Measurements from ENCODE around the gene SMKR1. TPM values are rescaled to one million over a fixed set of nuclear protein-coding genes. Genes with fewer than 3 reads are reported as not detected.
"Not testable (repeated sequence)": the region's sequence is repeated elsewhere in the genome, so short reads cannot be mapped to it uniquely, and the experiment has no call there.

The SMKR1 gene
- total RNA-seq, 1 donor from 2014 or later = not detected

DNA sequence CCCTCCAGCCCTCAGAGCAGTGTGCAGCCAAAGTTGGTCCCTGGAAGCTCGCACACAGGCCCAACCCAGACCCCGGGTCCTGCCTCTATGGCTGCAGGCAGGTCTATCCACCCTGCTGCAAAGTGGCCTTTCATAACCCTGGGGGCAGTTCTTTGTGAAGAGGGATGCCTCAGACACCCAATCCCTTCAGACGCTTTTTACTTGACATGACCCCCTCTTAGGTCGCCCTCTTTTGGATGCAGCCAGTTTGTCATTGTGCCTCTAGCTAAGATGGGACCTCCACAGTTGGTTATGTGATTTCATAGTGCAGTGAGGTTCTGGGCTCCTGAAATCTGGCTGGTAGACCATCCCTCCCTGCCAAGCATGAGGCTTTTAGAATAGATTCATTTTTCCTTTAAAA lies 27.3 kb downstream of the SMKR1 start:
- H3K4me1 Mint-ChIP-seq (ENCODE audit: unreplicated experiment) = no peaks in the 10 kb centered on the region
- no peak overlapping the region for H3K4me3 Mint-ChIP-seq (ENCODE audit: unreplicated experiment)
- DNase-seq (ENCODE audit: low spot score) = no peak
- no peak overlapping the region for H3K27ac Mint-ChIP-seq (ENCODE audit: unreplicated experiment)
- TF ChIP-seq, protein P1, sequence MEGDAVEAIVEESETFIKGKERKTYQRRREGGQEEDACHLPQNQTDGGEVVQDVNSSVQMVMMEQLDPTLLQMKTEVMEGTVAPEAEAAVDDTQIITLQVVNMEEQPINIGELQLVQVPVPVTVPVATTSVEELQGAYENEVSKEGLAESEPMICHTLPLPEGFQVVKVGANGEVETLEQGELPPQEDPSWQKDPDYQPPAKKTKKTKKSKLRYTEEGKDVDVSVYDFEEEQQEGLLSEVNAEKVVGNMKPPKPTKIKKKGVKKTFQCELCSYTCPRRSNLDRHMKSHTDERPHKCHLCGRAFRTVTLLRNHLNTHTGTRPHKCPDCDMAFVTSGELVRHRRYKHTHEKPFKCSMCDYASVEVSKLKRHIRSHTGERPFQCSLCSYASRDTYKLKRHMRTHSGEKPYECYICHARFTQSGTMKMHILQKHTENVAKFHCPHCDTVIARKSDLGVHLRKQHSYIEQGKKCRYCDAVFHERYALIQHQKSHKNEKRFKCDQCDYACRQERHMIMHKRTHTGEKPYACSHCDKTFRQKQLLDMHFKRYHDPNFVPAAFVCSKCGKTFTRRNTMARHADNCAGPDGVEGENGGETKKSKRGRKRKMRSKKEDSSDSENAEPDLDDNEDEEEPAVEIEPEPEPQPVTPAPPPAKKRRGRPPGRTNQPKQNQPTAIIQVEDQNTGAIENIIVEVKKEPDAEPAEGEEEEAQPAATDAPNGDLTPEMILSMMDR (IDR thresholded peaks at IDR 0.05; ENCODE audit: unreplicated experiment) = no peak
- peaks cover 8% of the 10 kb centered on the region for H3K27me3 Mint-ChIP-seq (ENCODE audit: unreplicated experiment)
- no peaks in the 10 kb centered on the region for H3K36me3 Mint-ChIP-seq (ENCODE audit: low read depth, unreplicated experiment)
- H3K9me3 Mint-ChIP-seq (ENCODE audit: unreplicated experiment) = no peaks in the 10 kb centered on the region

DNA sequence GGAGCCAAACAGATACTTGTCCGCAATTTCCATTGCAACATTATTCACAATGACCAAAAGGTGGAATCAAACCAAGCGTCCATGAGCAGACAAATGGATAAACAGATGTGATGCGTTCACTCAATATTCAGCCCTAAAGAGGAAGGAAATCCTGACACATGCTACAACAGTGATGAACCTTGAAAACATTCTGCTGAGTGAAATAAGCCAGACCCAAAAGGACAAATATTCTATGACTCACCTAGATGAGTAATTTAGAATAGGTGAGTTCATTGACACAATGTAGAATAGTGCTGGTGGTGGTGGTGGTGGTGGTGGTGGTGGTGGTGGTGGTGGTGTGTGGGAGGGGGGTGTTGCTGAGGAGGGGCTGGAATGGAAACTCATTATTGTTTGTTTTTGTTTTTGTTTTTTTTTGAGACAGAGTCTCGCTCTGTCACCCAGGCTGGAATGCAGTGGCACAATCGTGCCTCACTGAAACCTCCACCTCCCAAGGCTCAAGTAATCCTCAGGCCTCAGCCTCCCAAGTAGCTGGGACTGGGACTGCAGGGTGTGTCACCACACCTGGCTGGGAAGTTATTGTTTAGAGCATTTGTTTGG lies 28.6 kb downstream of the SMKR1 start:
- H3K9me3 Mint-ChIP-seq (ENCODE audit: unreplicated experiment) = no peaks in the 10 kb centered on the region
- no peaks in the 10 kb centered on the region for H3K36me3 Mint-ChIP-seq (ENCODE audit: low read depth, unreplicated experiment)
- H3K27ac Mint-ChIP-seq (ENCODE audit: unreplicated experiment) = no peak overlapping the region
- no peaks in the 10 kb centered on the region for H3K4me1 Mint-ChIP-seq (ENCODE audit: unreplicated experiment)
- TF ChIP-seq, protein P1 (IDR thresholded peaks at IDR 0.05; ENCODE audit: unreplicated experiment) = no peak
- no peak overlapping the region for H3K4me3 Mint-ChIP-seq (ENCODE audit: unreplicated experiment)
- DNase-seq (ENCODE audit: low spot score) = no peak
- H3K27me3 Mint-ChIP-seq (ENCODE audit: unreplicated experiment) = peaks cover 8% of the 10 kb centered on the region

DNA sequence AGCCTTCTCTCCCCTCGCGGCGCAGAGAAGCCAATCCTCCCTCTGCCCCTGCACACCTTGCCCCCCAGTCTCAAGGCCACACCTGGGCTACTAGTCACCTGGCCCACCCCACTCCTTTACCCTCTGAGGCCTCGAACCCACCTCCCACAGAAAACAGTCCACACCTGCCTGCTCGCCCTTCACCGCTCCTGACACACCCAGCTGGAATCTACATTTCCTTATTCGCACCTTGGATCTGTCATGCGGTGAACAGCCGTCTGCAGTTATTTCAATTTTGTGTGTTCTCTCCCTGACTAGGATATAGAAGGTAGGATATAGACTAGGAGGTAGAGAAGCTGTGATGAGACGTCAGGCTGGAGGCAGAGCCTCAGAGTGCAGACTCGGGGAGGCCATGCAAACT lies 29.4 kb downstream of the SMKR1 start:
- H3K9me3 Mint-ChIP-seq (ENCODE audit: unreplicated experiment) = no peaks in the 10 kb centered on the region
- TF ChIP-seq, protein P1 (IDR thresholded peaks at IDR 0.05; ENCODE audit: unreplicated experiment) = no peak
- no peak overlapping the region for H3K27ac Mint-ChIP-seq (ENCODE audit: unreplicated experiment)
- H3K4me3 Mint-ChIP-seq (ENCODE audit: unreplicated experiment) = no peak overlapping the region
- H3K27me3 Mint-ChIP-seq (ENCODE audit: unreplicated experiment) = peaks cover 8% of the 10 kb centered on the region
- H3K36me3 Mint-ChIP-seq (ENCODE audit: low read depth, unreplicated experiment) = no peaks in the 10 kb centered on the region
- DNase-seq (ENCODE audit: low spot score) = no peak
- no peaks in the 10 kb centered on the region for H3K4me1 Mint-ChIP-seq (ENCODE audit: unreplicated experiment)

DNA sequence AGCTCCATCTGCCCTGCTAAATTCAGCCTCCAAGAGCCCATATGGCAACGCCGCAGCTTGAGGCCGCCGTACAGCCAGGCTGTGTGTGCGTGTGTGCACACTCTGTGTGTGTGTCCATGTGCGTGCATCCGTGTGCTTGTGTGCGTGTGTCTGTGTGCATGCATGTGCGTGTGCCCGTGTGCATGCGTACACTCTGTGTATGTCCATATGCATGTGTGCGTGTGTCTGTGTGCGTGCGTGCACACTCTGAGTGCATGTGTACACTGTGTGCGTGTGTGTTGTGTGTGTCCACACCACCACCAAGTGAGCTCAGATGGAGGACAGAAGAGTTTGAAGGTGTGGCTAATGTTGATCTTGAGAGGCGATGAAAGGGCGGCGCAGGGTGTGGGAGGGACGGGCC lies 30.0 kb downstream of the SMKR1 start:
- Mint-ChIP-seq H3K4me1 (ENCODE audit: unreplicated experiment) (no peaks in the 10 kb centered on the region), H3K4me3 (ENCODE audit: unreplicated experiment) (no peak overlapping the region), H3K9me3 (ENCODE audit: unreplicated experiment) (no peaks in the 10 kb centered on the region), H3K27ac (ENCODE audit: unreplicated experiment) (no peak overlapping the region), H3K27me3 (ENCODE audit: unreplicated experiment) (peaks cover 5% of the 10 kb centered on the region), H3K36me3 (ENCODE audit: low read depth, unreplicated experiment) (no peaks in the 10 kb centered on the region)
- DNase-seq (ENCODE audit: low spot score) = no peak
- TF ChIP-seq, protein P1 (IDR thresholded peaks at IDR 0.05; ENCODE audit: unreplicated experiment) = no peak

DNA sequence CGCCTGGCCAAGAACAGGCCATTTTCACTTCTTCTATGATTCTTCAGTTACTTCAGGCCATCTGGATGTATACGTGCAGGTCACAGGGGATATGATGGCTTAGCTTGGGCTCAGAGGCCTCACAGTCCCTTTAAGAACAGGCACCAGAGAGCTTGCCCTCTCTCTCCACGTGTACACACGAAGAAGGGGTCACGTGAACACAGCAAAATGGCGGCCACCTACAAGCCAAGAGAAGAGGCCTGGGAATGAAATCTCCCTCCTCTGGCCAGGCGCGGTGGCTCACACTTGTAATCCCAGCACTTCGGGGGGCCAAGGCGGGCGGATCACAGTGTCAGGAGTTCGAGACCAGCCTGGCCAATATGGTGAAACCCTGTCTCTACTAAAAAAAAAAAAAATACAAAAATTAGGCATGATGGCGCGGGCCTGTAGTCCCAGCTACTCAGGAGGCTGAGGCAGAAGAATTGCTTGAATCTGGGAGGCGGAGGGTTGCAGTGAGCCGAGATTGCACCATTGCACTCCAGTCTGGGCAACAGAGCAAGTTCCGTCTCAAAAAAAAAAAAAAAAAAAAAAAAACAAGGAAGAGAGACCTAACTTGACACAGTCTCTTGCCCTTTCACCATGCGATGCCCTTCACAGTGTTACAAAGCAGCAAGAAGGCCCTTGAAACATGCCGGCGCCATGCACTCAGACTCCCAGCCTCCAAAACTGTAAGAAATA lies 32.4 kb downstream of the SMKR1 start:
- not testable (repeated sequence) for H3K4me3 Mint-ChIP-seq (ENCODE audit: unreplicated experiment); H3K9me3 Mint-ChIP-seq (ENCODE audit: unreplicated experiment); DNase-seq (ENCODE audit: low spot score); H3K27ac Mint-ChIP-seq (ENCODE audit: unreplicated experiment); H3K4me1 Mint-ChIP-seq (ENCODE audit: unreplicated experiment); H3K36me3 Mint-ChIP-seq (ENCODE audit: low read depth, unreplicated experiment); H3K27me3 Mint-ChIP-seq (ENCODE audit: unreplicated experiment)
